Gastrocnemius medialis (tissue), 4 donors: Measurements from ENCODE around the gene SDK2.

Experiments
- CTCF ChIP-seq, 5 experiments: fragments of 450-650 bp in 3 of 5; fragments of 200-600 bp in 2 of 5; sonication (generic) in 2 of 5; IDR thresholded peaks in 4 of 5; conservative IDR thresholded peaks in 1 of 5; 1 replicate in 4 of 5; 2 replicates in 1 of 5; pipeline ENCODE4 v1.5.1; 2016 to 2019; ENCODE audit warnings: antibody characterized with exemption in 5 of 5, mild to moderate bottlenecking in 3 of 5, moderate library complexity in 3 of 5
- POLR2A ChIP-seq, 2 donors: fragments of 450-650 bp; IDR thresholded peaks; one replicate each; pipeline ENCODE4 v1.6.1; 2017; ENCODE audit warnings: antibody characterized with exemption in 2 of 2, mild to moderate bottlenecking in 2 of 2, moderate library complexity in 2 of 2

DNA sequence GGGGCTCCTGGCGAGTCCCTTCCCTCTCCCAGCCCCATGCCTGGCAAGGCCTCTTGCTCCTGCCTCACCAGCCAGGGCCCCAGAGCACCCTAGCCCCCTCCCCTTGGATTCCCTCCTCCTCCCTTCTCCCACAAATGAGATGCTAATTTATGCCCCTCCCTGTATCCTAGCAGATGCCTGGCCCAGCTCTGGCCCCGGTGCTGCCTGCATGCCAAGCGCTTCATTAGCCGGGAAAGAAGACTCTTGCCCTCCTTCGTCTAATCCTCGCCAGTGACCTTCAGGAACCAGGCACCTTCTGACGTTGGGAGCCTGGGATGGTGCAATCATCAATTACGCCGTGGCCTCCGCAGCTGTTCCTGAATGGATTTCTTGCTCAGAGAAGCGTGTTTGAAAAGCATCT, 127.8 kb downstream of the SDK2 start:
- TF ChIP-seq POLR2A (IDR thresholded peaks at IDR 0.05) (no peak), CTCF (IDR thresholded peaks at IDR 0.05 in 4 of 5, conservative IDR thresholded peaks at IDR 0.05 in 1 of 5) (no peak)
